Naive thymus-derived CD4-positive, alpha-beta T cell (primary cell): ENCODE measurements around the gene MYG1. TPM values are rescaled to one million over a fixed set of nuclear protein-coding genes. Genes with fewer than 3 reads are reported as not detected.
"Not testable (repeated sequence)": the region's sequence is repeated elsewhere in the genome, so short reads cannot be mapped to it uniquely, and the experiment has no call there.

Experiments used
- ATAC-seq: fragments of 150-1000 bp; cut with Tn5 transposase; 2 replicates; pipeline ENCODE4 v1.10.0; 2021; ENCODE audit warnings: mild to moderate bottlenecking, moderate library complexity
- CTCF ChIA-PET: fragments of 350-600 bp; sonication (Branson Sonifier 250); formaldehyde crosslinking; loops from one replicate; lab custom pipeline; 2021; ENCODE audit warnings: antibody characterized with exemption; lab: Charles Lee
- POLR2A ChIA-PET: fragments of 350-600 bp; sonication (Branson Sonifier 250); formaldehyde crosslinking; loops from one replicate; lab custom pipeline; 2021; ENCODE audit warnings: antibody characterized with exemption, inconsistent platforms; lab: Charles Lee
- DNase-seq, 9 donors: peaks; one replicate each; pipeline versions ENCODE4 v3.0.0 to v3.0.0-alpha.2; 2020 to 2022; ENCODE audit warnings: mixed read lengths in 1 of 9
- H3K27ac ChIP-seq: one replicate; pipeline ENCODE4 v1.7.0; 2013; ENCODE audit warnings: mild to moderate bottlenecking, low read depth, low read length, moderate library complexity
- H3K27me3 ChIP-seq, 2 donors: one replicate each; pipeline ENCODE4 v1.7.0; 2013; ENCODE audit warnings: low read length in 2 of 2, mild to moderate bottlenecking in 2 of 2, moderate library complexity in 2 of 2; ENCODE audit not compliant: control insufficient read depth in 2 of 2, insufficient read depth in 2 of 2
- H3K36me3 ChIP-seq, 3 experiments: 1 replicate in 2 of 3; 2 replicates in 1 of 3; pipeline ENCODE4 v1.7.0; 2013; ENCODE audit warnings: low read length in 3 of 3, mild to moderate bottlenecking in 3 of 3, moderate library complexity in 1 of 3; ENCODE audit not compliant: insufficient read depth in 3 of 3, control insufficient read depth in 2 of 3
- H3K4me1 ChIP-seq, 2 donors: one replicate each; pipeline ENCODE4 v1.7.0; 2013; ENCODE audit warnings: low read length in 2 of 2, mild to moderate bottlenecking in 2 of 2, moderate library complexity in 1 of 2; ENCODE audit not compliant: control insufficient read depth in 2 of 2, insufficient read depth in 2 of 2
- H3K4me3 ChIP-seq: 2 replicates; pipeline ENCODE4 v1.7.0; 2013; ENCODE audit warnings: mild to moderate bottlenecking, low read length
- H3K9me3 ChIP-seq, 3 experiments: 1 replicate in 2 of 3; 2 replicates in 1 of 3; pipeline ENCODE4 v1.7.0; 2013; ENCODE audit warnings: low read length in 3 of 3; ENCODE audit not compliant: control insufficient read depth in 2 of 3
- H3K27ac Mint-ChIP-seq, 9 donors: one replicate each; pipeline ENCODE4 v1.8.0; 2020 to 2022; ENCODE audit warnings: mixed read lengths in 9 of 9, mild to moderate bottlenecking in 8 of 9, moderate library complexity in 5 of 9, inconsistent platforms in 2 of 9
- H3K27me3 Mint-ChIP-seq, 5 donors: one replicate each; pipeline ENCODE4 v1.8.0; 2021 to 2022; ENCODE audit warnings: mixed read lengths in 5 of 5, mild to moderate bottlenecking in 1 of 5
- H3K36me3 Mint-ChIP-seq, 5 donors: one replicate each; pipeline ENCODE4 v1.8.0; 2020 to 2022; ENCODE audit warnings: mixed read lengths in 5 of 5, mild to moderate bottlenecking in 3 of 5, inconsistent platforms in 1 of 5
- H3K4me1 Mint-ChIP-seq, 7 donors: one replicate each; pipeline ENCODE4 v1.8.0; 2020 to 2022; ENCODE audit warnings: mixed read lengths in 7 of 7, mild to moderate bottlenecking in 3 of 7, inconsistent platforms in 1 of 7
- H3K4me3 Mint-ChIP-seq, 10 donors: one replicate each; pipeline ENCODE4 v1.8.0; 2020 to 2022; ENCODE audit warnings: mild to moderate bottlenecking in 10 of 10, mixed read lengths in 10 of 10, moderate library complexity in 6 of 10, inconsistent platforms in 2 of 10
- H3K9me3 Mint-ChIP-seq, 11 donors: one replicate each; pipeline ENCODE4 v1.8.0; 2020 to 2022; ENCODE audit warnings: mixed read lengths in 11 of 11, mild to moderate bottlenecking in 4 of 11, inconsistent platforms in 1 of 11, moderate library complexity in 1 of 11
- intact Hi-C, 2 donors: fragments of 100-400 bp; cut with micrococcal nuclease; formaldehyde crosslinking; loops; one replicate each; pipeline ENCODE4 v1.15.1; 2023
- polyA plus RNA-seq, 2 donors: library from polyadenylated mRNA; unstranded; fragments of 300-500 nt; fragmentation: Illumina TruSeq; gene quantifications; one replicate each; pipeline ENCODE4 v1.2.3, GENCODE V29; 2021
- total RNA-seq, 6 experiments: library from RNA in 5 of 6; stranded (reverse) in 5 of 6; gene quantifications; 1 replicate in 5 of 6; 2 replicates in 1 of 6; pipeline ENCODE4 v1.2.3 and lab custom pipeline; 2021 to 2026

MYG1 gene
- total and polyA plus RNA-seq, 7 experiments from 2014 or later = 38.9 to 75.1 (median 53.1) TPM

DNA sequence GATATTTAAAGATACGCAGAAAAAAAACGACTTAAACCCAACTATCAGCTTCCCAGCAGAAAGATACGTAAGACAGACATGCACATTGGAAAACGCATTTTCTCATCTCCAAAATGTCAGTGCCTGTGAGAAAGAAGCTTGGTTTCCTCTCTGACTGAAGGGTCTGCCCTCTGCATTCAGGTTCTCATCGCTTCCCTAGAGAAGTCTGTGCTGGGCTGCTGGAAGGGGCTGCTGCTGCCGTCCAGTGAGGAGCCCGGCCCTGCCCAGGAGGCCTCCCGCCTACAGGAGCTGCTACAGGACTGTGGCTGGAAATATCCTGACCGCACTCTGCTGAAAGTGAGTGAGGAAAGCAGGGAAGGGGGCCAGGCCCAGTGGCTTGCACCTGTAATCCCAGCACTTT lies 8.8 kb upstream of the MYG1 start:
- peaks cover 0 to 13% (median 0%) of the 10 kb centered on the region in 5 donors for H3K36me3 Mint-ChIP-seq
- H3K27ac Mint-ChIP-seq = no peak overlapping the region
- POLR2A ChIA-PET = interaction anchor here (1.7 kb wide), 1 partner anchor 76 kb away, joined by 5 read pairs; no protein-coding TSS in a partner anchor
- peaks cover 0 to 3% (median 0%) of the 10 kb centered on the region in 3 experiments for H3K36me3 ChIP-seq
- H3K4me3 Mint-ChIP-seq = no peak overlapping the region
- peaks cover 10 to 23% (median 14%) of the 10 kb centered on the region in 7 donors for H3K4me1 Mint-ChIP-seq
- H3K9me3 Mint-ChIP-seq = no peaks in the 10 kb centered on the region
- ATAC-seq (no peak), DNase-seq (no peak)
- no peaks in the 10 kb centered on the region for H3K27me3 ChIP-seq
- CTCF ChIA-PET = interaction anchor here (0.7 to 9.3 kb wide), 4 partner anchors 9 to 131 kb away, joined by 3 to 159 read pairs (median 4); partner anchors contain the start of gene ITGB7
- H3K4me1 ChIP-seq = peaks cover 6 to 7% of the 10 kb centered on the region in 2 donors
- intact Hi-C loops = no loop called here
- H3K27me3 Mint-ChIP-seq = no peaks in the 10 kb centered on the region
- no peak overlapping the region for H3K4me3 ChIP-seq
- no peaks in the 10 kb centered on the region for H3K9me3 ChIP-seq
- no peak overlapping the region for H3K27ac ChIP-seq

DNA sequence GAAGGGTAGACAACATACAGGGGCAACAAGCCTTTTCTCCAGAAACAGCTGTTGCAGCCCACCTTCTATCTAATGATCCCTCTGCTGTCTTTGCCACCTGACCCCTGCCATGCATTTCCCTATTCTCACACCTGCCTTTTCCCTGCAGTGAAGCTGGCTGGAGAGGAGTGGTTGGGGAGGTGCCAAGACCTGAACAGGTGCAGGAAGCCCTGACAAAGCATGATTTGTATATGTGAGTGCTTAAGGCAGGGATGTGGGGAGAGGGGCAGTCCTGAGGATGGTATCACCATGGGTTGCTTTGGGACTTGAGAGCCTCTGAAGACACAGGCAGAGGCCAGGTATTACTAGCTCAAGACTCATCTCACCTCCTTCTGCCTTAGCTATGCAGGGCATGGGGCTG lies 7.1 kb upstream of the MYG1 start:
- intact Hi-C loops = no loop called here
- Histone ChIP-seq H3K36me3 (peaks cover 0 to 5% (median 0%) of the 10 kb centered on the region in 3 experiments), H3K27me3 (no peaks in the 10 kb centered on the region), H3K9me3 (no peaks in the 10 kb centered on the region), H3K4me1 (peaks cover 15 to 20% of the 10 kb centered on the region in 2 donors), H3K27ac (no peak overlapping the region), H3K4me3 (no peak overlapping the region)
- ATAC-seq (no peak), DNase-seq (no peak)
- no peak overlapping the region for H3K4me3 Mint-ChIP-seq
- H3K9me3 Mint-ChIP-seq = no peaks in the 10 kb centered on the region
- no peak overlapping the region for H3K27ac Mint-ChIP-seq
- no peaks in the 10 kb centered on the region for H3K27me3 Mint-ChIP-seq
- ChIA-PET CTCF (interaction anchor here (0.8 to 9.3 kb wide), 2 partner anchors 79 to 133 kb away, joined by 3 to 159 read pairs; partner anchors contain the start of gene ITGB7), POLR2A (interaction anchor here (0.9 to 1.0 kb wide), 2 partner anchors 32 to 155 kb away, joined by 3 to 4 read pairs; no protein-coding TSS in a partner anchor)
- peaks cover 21 to 40% (median 25%) of the 10 kb centered on the region in 7 donors for H3K4me1 Mint-ChIP-seq
- peaks cover 0 to 15% (median 2%) of the 10 kb centered on the region in 5 donors for H3K36me3 Mint-ChIP-seq

DNA sequence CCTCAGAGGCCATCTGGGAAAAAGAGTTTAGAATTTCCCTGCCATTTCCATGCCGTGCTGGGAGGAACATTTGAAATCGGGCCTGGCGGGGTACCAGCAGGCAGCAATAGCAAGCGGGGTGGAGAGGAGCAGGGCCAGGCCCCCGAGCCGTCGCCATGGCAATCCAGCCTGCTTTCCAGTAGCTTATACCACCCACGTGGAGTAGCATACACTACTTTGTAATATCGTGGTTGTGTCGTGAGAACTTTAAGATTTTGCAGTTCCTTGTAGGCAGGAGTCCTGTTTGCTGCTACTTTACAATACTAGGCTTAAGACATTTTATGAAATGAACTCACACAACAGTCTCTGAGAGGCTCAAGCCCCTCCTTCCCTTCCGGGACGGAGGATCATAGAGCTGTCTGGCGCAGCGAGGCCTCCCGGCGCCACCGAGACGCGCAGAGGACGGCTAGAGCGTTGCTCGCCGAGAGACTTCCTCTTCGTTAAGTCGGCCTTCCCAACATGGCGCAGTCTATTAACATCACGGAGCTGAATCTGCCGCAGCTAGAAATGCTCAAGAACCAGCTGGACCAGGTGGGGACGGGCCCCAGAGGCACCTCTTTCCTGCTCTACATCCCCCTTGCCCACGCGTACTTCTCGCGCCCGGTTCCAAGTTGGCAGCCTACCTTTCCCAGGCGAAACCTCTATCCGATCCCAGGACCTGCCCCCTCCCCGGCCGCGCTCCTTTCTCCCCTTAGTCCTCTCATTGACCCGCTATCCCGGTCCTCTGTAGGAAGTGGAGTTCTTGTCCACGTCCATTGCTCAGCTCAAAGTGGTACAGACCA lies 4.2 kb upstream of the MYG1 start, which contains the start of gene PFDN5:
Gene PFDN5 (plus strand): TSS at position 473 of the 821 bp plus-strand sequence. CDS start 26 bp downstream, at position 499.
- ChIA-PET CTCF (interaction anchor here (0.6 to 2.4 kb wide), 13 partner anchors 10 to 1247 kb away, joined by 3 to 18 read pairs (median 3); partner anchors contain the start of genes AAAS, ATP5MC2 and TARBP2), POLR2A (interaction anchor here (0.6 to 8.0 kb wide), 36 partner anchors 12 to 289 kb away, joined by 3 to 81 read pairs (median 4); partner anchors contain the start of genes AAAS, CSAD, EIF4B and ITGB7)
- H3K36me3 Mint-ChIP-seq = peaks cover 0 to 15% (median 8%) of the 10 kb centered on the region in 5 donors
- ATAC-seq (peak; percentile 95), DNase-seq (peak; percentile 71 to 94 (median 88))
- Histone ChIP-seq H3K27me3 (no peaks in the 10 kb centered on the region), H3K27ac (peak within 1 kb of the TSS; percentile 94), H3K4me3 (peak within 1 kb of the TSS; percentile 85), H3K9me3 (no peaks in the 10 kb centered on the region), H3K4me1 (peaks cover 24 to 28% of the 10 kb centered on the region in 2 donors), H3K36me3 (peaks cover 0 to 24% (median 3%) of the 10 kb centered on the region in 3 experiments)
- peaks cover 27 to 62% (median 37%) of the 10 kb centered on the region in 7 donors for H3K4me1 Mint-ChIP-seq
- H3K27me3 Mint-ChIP-seq = no peaks in the 10 kb centered on the region
- H3K9me3 Mint-ChIP-seq = no peaks in the 10 kb centered on the region
- intact Hi-C loops = loop anchor here (1.0 to 5.0 kb wide), 15 partner anchors 26 to 382 kb away; partner anchors contain the start of genes AAAS (in 2 of the 2), ATP5MC2 (in 2 of the 2), CSAD (in 2 of the 2) and EIF4B (in 2 of the 2)
- peak within 1 kb of the TSS; percentile 96 to 99 (median 98) for H3K27ac Mint-ChIP-seq
- H3K4me3 Mint-ChIP-seq = peak within 1 kb of the TSS; percentile 91 to 100 (median 98)

DNA sequence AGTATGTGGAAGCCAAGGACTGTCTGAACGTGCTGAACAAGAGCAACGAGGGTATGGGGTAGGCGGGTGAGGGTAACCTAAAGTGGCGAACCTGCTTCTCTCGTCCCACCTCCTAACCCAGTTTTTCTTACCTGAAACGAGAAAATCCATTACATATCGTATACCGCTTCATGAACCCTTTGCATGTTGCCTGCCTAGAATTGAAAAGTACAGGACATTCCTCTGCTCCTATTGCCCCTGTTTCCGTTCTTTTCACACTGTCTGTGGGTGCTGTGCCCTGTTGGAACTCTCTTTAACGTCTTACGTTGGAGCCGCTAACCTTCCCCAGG lies 3.6 kb upstream of the MYG1 start:
- no peak for ATAC-seq
- intact Hi-C loops = loop anchor here (1.0 to 5.0 kb wide), 15 partner anchors 25 to 381 kb away; partner anchors contain the start of genes AAAS (in 2 of the 2), ATP5MC2 (in 2 of the 2), CSAD (in 2 of the 2) and EIF4B (in 2 of the 2)
- peak overlapping the region; percentile 85 for H3K4me3 ChIP-seq
- Mint-ChIP-seq H3K27ac (peak overlapping the region; percentile 96 to 99 (median 98)), H3K4me3 (peak overlapping the region; percentile 91 to 100 (median 98)), H3K9me3 (no peaks in the 10 kb centered on the region), H3K4me1 (peaks cover 32 to 68% (median 43%) of the 10 kb centered on the region in 7 donors), H3K27me3 (no peaks in the 10 kb centered on the region), H3K36me3 (peaks cover 0 to 19% (median 8%) of the 10 kb centered on the region in 5 donors)
- peak overlapping the region; percentile 94 for H3K27ac ChIP-seq
- ChIA-PET POLR2A (interaction anchor here (0.6 to 8.0 kb wide), 30 partner anchors 12 to 289 kb away, joined by 3 to 81 read pairs (median 5); partner anchors contain the start of genes AAAS, CSAD, EIF4B and ITGB7), CTCF (interaction anchor here (0.6 to 2.4 kb wide), 11 partner anchors 10 to 1246 kb away, joined by 3 to 18 read pairs (median 3); partner anchors contain the start of genes AAAS, ATP5MC2 and ESPL1)
- no peaks in the 10 kb centered on the region for H3K27me3 ChIP-seq
- H3K36me3 ChIP-seq = peaks cover 0 to 24% (median 3%) of the 10 kb centered on the region in 3 experiments
- DNase-seq = peak in 1 of 9 donors; percentile 9
- H3K4me1 ChIP-seq = peaks cover 28 to 33% of the 10 kb centered on the region in 2 donors
- H3K9me3 ChIP-seq = no peaks in the 10 kb centered on the region

DNA sequence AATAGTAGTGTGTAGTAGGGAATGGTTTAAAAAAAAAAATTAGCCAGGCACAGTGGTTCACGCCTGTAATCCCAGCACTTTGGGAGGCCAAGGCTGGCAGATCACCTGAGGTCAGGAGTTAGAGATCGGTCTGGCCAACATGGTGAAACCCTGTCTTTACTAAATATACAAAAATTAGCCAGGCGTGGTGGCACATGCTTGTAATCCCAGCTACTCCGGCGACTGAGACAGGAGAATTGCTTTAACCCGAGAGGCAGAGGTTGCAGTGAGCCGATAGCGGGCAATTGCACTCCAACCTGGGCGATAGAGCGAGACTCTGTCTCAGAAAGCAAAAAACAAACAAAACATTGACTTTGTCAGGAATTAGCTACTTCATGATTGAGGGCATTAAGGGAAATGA lies 2.4 kb upstream of the MYG1 start:
- peaks cover 40 to 80% (median 54%) of the 10 kb centered on the region in 7 donors for H3K4me1 Mint-ChIP-seq
- peak overlapping the region in 6 of 9 donors; percentile 16 to 99 (median 96) for H3K27ac Mint-ChIP-seq
- H3K4me1 ChIP-seq = peaks cover 28 to 33% of the 10 kb centered on the region in 2 donors

More for the DNA sequence above, 2.4 kb upstream of the MYG1 start:
- not testable (repeated sequence) for H3K9me3 Mint-ChIP-seq, ATAC-seq, DNase-seq, H3K27me3 ChIP-seq, H3K4me3 ChIP-seq, H3K27me3 Mint-ChIP-seq, H3K9me3 ChIP-seq
- ChIA-PET CTCF (interaction anchor here (1.0 to 2.3 kb wide), 5 partner anchors 24 to 85 kb away, joined by 3 to 14 read pairs (median 4); partner anchors contain the start of genes AAAS and ESPL1), POLR2A (interaction anchor here (0.7 to 8.0 kb wide), 12 partner anchors 23 to 204 kb away, joined by 3 to 81 read pairs (median 10); partner anchors contain the start of genes AAAS, CSAD, ITGB7 and SP1)
- Mint-ChIP-seq H3K4me3 (peak overlapping the region; percentile 6 to 100 (median 84)), H3K36me3 (peaks cover 0 to 22% (median 8%) of the 10 kb centered on the region in 5 donors)
- Histone ChIP-seq H3K27ac (peak overlapping the region; percentile 94), H3K36me3 (peaks cover 0 to 27% (median 3%) of the 10 kb centered on the region in 3 experiments)
- intact Hi-C loops = loop anchor here (5.0 kb wide), 2 partner anchors 245 to 380 kb away; partner anchors contain the start of genes ATP5MC2 (in 1 of the 2) and TNS2 (in 1 of the 2)
